ENCODE results near the gene PTK6.

PTK6 gene

GRCh38 chr20:63546956-63547724, 10.0 kb upstream of the PTK6 start:
- DNase-seq (ENCODE audit: low read depth), result no peak
- H3K4me3 ChIP-seq (ENCODE audit: control insufficient read depth, low read depth, low read length), result no peak overlapping the region
- no peak for TF ChIP-seq CTCF (IDR thresholded peaks at IDR 0.05; ENCODE audit: control insufficient read depth, insufficient read depth, low read depth, low read length, missing control alignments)

- no peak for DNase-seq (ENCODE audit: low read depth)
- no peak for TF ChIP-seq CTCF (IDR thresholded peaks at IDR 0.05; ENCODE audit: control insufficient read depth, insufficient read depth, low read depth, low read length, missing control alignments)
- H3K4me3 ChIP-seq (ENCODE audit: control insufficient read depth, low read depth, low read length), result no peak overlapping the region
These were observed 9.2 kb upstream of the PTK6 start for GRCh38 chr20:63546256-63546955.

DNA sequence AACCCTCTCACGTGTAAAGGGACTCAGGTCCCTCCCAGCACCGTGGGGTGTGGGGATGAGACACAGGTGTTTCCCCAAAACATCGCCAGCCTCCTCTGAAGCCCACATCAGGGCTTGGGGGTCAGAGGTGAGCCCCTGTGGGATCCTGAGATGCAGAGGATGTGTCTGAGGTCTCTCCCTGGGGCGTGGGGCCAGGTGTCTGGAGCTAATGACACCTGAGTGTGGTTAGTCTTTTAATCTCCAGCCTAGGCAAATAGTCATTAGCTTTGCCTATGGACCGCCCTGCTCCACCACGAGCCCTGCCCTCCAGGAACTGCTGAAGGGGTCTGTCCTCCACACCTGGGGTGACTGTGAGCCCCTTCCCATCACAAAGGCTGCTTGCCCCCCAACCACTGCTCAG, 8.6 kb upstream of the PTK6 start:
- no peak overlapping the region for H3K4me3 ChIP-seq (ENCODE audit: control insufficient read depth, low read depth, low read length)
- no peak for DNase-seq (ENCODE audit: low read depth)
- no peak for TF ChIP-seq CTCF (IDR thresholded peaks at IDR 0.05; ENCODE audit: control insufficient read depth, insufficient read depth, low read depth, low read length, missing control alignments)

DNA sequence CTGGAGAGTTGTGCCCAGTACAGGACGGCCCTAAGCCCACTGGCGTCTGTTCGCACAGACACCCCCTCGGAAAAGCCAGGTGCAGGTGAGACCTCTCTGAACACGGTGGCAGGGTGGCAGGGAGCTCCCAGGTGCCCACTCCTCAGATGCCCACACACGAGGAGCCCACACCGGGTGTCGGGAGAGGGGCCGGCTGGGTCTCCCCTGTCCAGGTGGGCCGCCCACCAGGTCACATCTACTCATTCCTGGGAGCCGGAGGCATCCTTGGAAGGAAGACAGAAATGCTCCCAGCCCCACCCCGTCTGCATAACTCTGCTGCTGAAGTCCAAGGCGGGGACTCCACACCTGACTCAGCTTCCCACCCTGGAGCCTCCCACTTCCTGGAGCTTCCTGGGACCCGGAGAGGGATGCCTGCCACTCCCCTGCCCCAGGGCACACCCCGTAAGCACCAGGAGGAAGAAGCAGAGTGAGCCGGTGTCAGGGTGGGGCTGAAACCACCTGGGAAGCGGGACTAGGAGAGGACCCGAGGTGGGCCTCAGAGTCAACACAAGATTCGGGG, 7.9 kb upstream of the PTK6 start:
- DNase-seq (ENCODE audit: low read depth), result no peak
- no peak for TF ChIP-seq CTCF (IDR thresholded peaks at IDR 0.05; ENCODE audit: control insufficient read depth, insufficient read depth, low read depth, low read length, missing control alignments)
- no peak overlapping the region for H3K4me3 ChIP-seq (ENCODE audit: control insufficient read depth, low read depth, low read length)

GRCh38 chr20:63544241-63544957, 7.2 kb upstream of the PTK6 start:
- no peak for DNase-seq (ENCODE audit: low read depth)
- TF ChIP-seq CTCF (IDR thresholded peaks at IDR 0.05; ENCODE audit: control insufficient read depth, insufficient read depth, low read depth, low read length, missing control alignments), result no peak
- H3K4me3 ChIP-seq (ENCODE audit: control insufficient read depth, low read depth, low read length), result no peak overlapping the region

DNA sequence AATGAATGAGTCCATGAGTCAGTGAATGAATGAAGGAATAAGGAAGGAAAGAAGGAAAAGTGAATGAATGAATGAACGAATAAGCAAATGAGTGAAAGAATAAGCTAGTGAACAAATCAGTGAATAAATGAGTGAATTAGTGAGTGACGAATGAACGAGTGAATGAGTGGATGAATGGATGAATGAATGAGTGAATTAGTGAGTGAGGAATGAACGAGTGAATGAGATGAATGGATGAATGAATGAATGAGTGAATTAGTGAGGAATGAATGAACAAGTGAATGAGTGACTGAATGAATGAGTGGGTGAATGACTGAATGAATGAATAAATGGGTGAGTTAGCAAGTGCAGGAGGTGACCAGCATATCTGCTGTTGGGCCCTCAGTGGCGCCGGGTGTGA, 6.6 kb upstream of the PTK6 start:
- no peak for DNase-seq (ENCODE audit: low read depth)
- H3K4me3 ChIP-seq (ENCODE audit: control insufficient read depth, low read depth, low read length), result no peak overlapping the region
- no peak for TF ChIP-seq CTCF (IDR thresholded peaks at IDR 0.05; ENCODE audit: control insufficient read depth, insufficient read depth, low read depth, low read length, missing control alignments)
